GM10847 (cell line): ENCODE data around the gene FAM135A.

Source experiments
- POLR2A ChIP-seq: IDR thresholded peaks from 2 replicates; pipeline ENCODE4 v1.6.1; 2011; ENCODE audit not compliant: insufficient read length; ENCODE audit errors: extremely low read depth

FAM135A gene

DNA sequence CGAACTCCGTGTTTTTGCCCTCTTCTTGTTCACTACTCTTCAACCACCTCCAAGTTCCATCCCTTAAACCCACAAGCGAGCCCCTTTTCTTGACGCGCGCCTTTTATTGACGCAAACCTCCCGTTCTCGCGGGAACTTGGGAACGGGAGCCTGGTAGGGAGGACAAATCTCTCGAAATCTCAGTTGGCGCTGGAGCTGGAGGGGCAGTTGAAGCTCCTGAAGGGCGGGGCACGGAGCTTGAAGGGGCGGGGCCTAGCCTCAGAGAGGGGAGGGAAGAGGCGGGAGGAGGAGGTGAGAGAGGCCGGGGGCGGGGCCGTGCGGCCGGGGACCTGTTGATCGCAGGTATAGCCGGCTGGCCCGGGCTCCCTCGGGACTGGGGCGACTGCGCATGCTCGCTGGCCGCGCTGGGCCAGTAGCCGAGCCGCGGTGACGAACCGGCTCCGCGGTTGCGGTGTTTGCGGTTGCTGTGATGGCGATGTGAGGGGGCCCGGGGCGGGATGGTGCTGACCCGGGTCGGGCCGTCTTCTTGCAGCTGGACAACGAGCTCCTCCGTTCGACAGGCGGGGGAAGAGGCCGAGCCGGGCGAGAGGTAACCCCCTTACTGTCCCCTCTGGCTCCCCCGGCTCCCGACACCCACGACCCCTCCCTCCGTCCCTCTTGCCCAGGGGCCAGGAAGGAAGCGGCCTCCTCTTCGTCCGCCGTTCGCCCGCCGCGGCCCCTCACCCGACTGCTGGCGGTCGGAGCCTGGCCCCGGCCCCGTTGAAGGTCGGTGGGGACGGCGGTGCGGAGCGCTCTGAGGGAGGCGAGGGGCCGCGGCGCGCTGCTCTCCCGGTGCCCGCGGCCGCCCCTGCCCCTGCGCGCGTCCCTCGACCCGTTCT is at the start of gene FAM135A:
Gene FAM135A (plus strand): TSS at position 395 of the 878 bp plus-strand sequence. CDS start 14,835 bp downstream, outside the sequence.
- TF ChIP-seq POLR2A, result peak; percentile 55

DNA sequence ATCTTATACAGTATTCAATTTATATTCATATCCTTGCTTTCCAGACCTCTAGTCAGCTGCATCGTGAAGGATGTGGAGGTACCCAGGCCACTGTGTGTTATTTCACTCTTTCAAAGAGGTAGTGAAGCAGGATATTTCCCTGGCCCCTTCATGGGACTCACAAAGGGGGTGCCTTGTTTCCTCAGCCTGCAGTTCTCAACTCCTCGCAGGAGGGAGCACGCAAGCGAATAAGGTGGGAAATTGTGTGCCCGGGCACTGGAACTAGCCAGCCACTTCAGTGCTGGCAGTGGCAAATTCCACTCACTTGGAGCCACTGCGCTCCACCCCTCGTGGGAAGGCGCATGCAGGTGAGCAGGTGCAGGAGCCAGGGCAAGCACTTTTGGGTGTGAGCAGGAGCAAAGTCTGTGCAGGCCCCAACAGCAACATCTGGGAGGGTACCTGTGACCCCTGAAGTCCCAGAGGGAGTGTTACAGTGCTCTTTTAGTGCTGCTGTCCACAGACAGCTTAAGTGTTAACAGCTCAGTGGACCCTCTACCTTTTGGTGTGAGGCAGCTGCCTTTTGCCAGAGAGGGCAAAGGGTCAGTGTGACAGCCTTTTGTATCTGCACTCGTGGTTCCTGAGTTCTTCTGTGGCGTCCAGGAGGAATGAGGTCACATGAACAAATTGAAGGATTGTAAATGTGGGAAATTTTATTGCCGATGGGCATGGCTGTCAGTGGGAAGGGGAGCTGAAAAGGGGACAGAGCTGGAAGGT is 49.4 kb upstream of the FAM135A start:
- no peak for TF ChIP-seq POLR2A

DNA sequence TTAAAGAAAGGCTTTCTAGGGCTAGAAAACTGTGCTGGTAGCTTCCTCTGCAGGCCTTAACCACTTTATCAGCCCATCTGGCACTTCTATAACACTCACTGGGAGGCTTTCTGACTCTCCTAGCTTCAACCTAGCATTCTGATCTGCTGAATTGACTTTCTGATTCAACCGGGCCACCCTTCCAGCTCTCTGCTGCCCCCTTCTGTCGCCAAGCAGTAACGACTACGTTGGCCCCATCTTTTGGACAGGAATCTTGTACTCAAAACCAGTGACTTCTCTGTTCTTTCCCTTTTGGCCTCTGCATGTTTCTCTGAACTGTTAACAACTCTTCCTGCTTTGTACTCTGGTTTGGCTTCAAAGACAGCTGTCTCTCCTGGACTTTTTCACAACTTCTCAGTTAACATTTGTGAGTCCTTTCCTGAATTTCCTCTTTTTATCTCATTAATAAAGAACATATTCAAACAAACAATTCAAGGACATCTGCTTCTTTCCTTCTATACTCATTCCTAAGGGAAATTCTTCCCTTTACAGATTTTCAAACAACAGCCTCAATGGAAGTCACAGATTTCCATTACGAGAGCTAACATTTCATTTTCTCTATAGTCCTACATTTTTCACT is 43.9 kb upstream of the FAM135A start:
- TF ChIP-seq POLR2A, result no peak

DNA sequence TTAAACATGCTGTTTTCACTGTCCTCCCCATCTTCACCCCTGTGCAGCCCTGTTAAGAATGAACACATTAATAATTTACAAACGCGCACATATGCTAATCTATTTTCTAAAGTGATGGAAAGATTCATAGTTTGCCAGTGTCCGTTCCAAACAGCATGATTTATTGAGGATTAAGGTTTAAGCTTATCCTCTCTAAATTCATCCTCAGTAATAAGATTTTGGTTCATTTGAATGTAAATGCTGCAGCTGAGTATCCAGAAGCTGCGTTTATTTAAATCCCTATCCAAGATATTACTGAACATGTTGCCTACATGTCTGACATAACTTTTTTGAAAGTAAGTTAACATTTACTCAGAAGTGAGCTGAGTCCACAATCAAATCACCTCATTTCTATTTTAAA is 42.8 kb upstream of the FAM135A start:
- no peak for TF ChIP-seq POLR2A

DNA sequence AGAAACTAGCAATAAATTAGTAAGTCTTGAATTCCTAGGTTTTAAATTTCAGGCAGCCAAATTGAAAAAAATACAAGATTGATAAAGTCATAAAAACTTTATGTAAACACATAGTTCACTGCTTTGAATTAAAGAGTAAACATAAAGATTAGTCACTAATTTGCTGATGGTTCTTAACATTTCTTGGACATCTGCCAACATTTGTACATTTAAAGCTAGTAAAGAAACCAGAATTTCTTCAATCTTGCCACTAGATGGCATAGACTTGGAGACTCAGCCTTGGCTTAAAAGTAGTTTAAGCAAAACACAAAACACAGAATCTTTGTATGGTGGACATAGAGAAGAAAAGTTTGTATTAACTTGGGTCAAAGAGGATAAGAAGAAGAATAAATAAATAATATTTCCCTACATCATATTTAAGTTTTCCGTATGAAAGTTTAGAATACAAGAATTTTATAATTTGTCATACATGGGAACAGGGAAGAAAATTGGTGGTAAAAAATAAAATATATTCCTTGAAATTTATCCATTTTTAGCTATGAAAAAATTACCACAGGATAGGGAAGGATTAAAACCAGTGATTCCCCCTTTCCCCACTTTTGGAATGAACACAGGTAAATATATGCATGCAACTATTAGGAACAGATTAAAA is 41.7 kb upstream of the FAM135A start:
- no peak for TF ChIP-seq POLR2A

- no peak for TF ChIP-seq POLR2A
Measured at GRCh38 chr6:70375166-70375565, 38.1 kb upstream of the FAM135A start.

DNA sequence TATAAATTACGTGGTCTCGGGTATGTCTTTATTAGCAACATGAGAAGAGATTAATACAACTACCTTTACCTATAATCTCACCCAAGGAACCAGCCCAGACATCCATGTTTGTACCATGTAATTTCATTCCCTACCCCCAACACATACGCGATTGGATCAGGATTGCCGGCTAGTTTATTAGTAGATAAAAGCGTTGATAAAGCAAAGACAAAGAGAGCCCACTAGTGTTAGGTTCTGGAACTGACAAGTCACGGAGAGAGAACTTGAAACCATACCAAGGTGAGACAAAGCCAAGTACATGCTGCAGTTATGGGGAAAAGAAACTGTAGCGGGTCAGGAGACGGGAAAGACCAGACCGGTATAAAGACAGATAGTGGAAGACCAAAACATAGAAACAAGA is 37.4 kb upstream of the FAM135A start:
- TF ChIP-seq POLR2A, result no peak

GRCh38 chr6:70376628-70377027 is 36.7 kb upstream of the FAM135A start:
- TF ChIP-seq POLR2A, result no peak

- TF ChIP-seq POLR2A, result no peak
Measured at GRCh38 chr6:70377372-70377771, 35.9 kb upstream of the FAM135A start.

DNA sequence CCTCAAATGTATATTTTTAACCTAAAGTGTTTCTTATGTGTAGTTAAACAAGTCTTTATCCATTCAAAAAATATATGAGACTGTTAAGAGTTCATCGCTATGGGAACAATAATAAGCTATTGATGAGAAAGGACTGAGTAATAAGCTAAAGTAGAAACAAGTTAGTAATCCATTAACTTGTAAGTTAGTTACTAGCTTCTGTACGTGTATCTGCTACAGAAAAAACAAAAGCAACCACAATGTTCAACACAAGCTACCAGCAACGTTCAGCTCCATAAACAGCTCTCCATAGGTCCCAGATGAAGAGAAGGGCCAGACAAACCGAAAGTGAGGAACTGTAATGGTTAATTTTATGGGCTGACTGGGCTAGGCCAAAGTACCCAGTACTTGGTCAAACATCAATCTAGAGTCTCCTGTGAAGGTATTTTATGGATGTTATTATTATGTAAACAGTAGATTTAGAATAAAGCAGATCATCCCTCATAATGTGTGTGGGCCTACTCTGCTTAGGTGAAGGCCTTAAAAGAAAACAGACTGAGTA is 33.8 kb upstream of the FAM135A start:
- TF ChIP-seq POLR2A, result no peak

DNA sequence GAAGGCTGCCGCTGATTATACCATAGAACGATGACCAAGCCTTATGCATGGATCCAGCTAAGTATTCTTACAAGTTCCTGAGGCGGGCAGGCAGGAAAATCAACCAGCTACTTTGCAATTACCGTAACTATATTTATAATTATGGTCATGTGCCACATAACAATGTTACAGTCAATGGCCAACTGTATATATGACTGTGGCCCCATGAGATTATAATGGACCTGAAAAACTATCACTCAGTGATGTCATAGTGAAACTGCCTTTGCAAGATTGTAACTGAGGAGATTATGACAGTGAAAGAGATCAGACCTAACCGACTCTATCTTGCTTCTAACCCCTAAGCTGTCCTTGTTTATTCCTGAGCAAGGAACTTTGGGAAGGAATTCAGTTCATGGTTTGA is 33.1 kb upstream of the FAM135A start:
- no peak for TF ChIP-seq POLR2A

- no peak for TF ChIP-seq POLR2A
Measured at GRCh38 chr6:70380771-70381416, 32.4 kb upstream of the FAM135A start.

DNA sequence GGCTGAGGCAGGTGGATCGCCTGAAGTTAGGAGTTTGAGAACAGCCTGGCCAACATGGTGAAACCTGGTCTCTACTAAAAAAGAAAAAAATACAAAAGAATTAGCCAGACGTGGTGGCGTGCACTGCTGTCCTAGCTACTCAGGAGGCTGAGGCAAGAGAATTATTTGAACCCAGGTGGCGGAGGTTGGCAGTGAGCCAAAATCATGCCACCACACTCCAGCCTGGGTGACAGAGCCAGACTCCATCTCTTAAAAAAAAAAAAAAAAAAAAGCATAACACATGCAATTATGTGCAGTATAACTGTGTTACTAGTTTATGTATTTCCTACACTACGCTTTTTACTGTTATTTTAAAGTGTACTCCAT is 31.9 kb upstream of the FAM135A start:
- no peak for TF ChIP-seq POLR2A

DNA sequence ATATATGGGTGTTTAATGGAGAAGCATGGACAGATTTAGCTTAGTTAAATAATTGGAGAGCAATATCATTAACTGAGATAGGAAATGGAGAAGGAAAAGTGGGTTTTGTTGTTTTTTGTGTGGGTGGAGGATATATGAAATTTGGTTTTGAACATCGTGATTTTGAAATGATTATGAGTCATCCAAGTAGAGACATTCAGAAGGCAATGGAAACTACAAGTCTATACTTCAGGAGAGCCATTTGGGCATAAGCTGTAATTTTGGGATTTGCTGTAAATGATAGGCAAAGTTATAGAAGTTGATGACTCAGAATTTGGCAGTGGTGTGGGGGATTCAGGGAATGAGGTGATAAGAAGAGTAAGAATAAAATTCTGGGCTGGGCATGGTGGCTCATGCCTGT is 27.4 kb upstream of the FAM135A start:
- no peak for TF ChIP-seq POLR2A

- no peak for TF ChIP-seq POLR2A
Measured at GRCh38 chr6:70388814-70389213, 24.5 kb upstream of the FAM135A start.

GRCh38 chr6:70389261-70389660 is 24.0 kb upstream of the FAM135A start:
- TF ChIP-seq POLR2A, result no peak
